Left colon (tissue), 2 donors: ENCODE results near the gene ADAM23. TPM values are rescaled to one million over a fixed set of nuclear protein-coding genes. Genes with fewer than 3 reads are reported as not detected.
A peak's percentile ranks its signal among the peaks of the same experiment; 100 is the strongest.
"Not testable (repeated sequence)": the region's sequence is repeated elsewhere in the genome, so short reads cannot be mapped to it uniquely, and the experiment has no call there.

Experiments used
- ATAC-seq: fragments of 200-7000 bp; cut with Tn5 transposase; one replicate; pipeline ENCODE4 v1.9.1; 2020; ENCODE audit warnings: mild to moderate bottlenecking, moderate library complexity
- DNase-seq, 2 donors: peaks; one replicate each; pipeline ENCODE4 v3.0.0-alpha.2; 2020
- intact Hi-C, 2 donors: fragments of 100-400 bp; cut with DNase I in 1 of 2; cut with micrococcal nuclease in 1 of 2; formaldehyde crosslinking; loops; one replicate each; pipeline versions ENCODE4 v1.11.2 to v1.14.0; 2022; cut with DNase I, micrococcal nuclease
- long read RNA-seq: library from polyadenylated mRNA; unstranded; transcript quantifications from one replicate; pipeline ENCODE4 v2.0.0, GENCODE V29; 2021
- total RNA-seq, 2 donors: library from RNA; stranded (reverse); fragmentation: NEBNext Ultra II Directional; extraction: Animal tissue kit (Norgen Biotek cat#: 25700); gene quantifications; one replicate each; pipeline ENCODE4 v1.2.1, GENCODE V29; 2021
- donor health status: DM: no; HTN: no; CAD: no.
- donor health status: DM: yes; HTN: yes; CAD: no.

The ADAM23 gene, protein sequence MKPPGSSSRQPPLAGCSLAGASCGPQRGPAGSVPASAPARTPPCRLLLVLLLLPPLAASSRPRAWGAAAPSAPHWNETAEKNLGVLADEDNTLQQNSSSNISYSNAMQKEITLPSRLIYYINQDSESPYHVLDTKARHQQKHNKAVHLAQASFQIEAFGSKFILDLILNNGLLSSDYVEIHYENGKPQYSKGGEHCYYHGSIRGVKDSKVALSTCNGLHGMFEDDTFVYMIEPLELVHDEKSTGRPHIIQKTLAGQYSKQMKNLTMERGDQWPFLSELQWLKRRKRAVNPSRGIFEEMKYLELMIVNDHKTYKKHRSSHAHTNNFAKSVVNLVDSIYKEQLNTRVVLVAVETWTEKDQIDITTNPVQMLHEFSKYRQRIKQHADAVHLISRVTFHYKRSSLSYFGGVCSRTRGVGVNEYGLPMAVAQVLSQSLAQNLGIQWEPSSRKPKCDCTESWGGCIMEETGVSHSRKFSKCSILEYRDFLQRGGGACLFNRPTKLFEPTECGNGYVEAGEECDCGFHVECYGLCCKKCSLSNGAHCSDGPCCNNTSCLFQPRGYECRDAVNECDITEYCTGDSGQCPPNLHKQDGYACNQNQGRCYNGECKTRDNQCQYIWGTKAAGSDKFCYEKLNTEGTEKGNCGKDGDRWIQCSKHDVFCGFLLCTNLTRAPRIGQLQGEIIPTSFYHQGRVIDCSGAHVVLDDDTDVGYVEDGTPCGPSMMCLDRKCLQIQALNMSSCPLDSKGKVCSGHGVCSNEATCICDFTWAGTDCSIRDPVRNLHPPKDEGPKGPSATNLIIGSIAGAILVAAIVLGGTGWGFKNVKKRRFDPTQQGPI
- 1 to 10 TPM in 1 of 2 donors, under 1 TPM in 1; 0.79 to 1.8 TPM for total RNA-seq
- long read RNA-seq, result 0 reads

- ATAC-seq (no peak), DNase-seq (peak in 1 of 2 donors; percentile 15)
- intact Hi-C loops, result no loop called here
Observed at GRCh38 chr2:206442833-206443734, at the start of gene ADAM23. TSS of gene ADAM23 (plus strand) at chr2:206443532. CDS start at chr2:206443867, 335 bp downstream.

DNA sequence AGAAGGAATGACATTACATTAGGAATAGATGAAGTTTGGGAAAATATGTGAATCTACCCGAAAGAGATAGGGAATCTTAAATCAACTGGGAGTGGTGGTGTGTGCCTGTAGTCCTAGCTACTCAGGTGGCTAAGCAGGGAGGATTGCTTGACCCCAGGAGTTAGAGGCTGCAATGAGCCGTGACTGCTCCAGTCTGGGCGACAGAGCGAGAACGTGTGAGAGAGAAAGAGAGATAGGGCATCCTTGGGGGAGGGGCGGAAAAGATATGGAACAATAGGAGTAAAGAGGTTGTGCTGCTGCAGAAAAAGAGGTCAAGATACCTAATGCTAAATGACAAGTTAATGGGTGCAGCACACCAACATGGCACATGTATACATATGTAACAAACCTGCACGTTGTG is 47.1 kb upstream of the ADAM23 start:
- ATAC-seq, result no peak
- intact Hi-C loops, result no loop called here
- no peak for DNase-seq

GRCh38 chr2:206402956-206403569 is 40.3 kb upstream of the ADAM23 start:
- intact Hi-C loops, DNase-seq, ATAC-seq: not testable (repeated sequence)

- ATAC-seq (no peak), DNase-seq (no peak)
- intact Hi-C loops, result no loop called here
Observed at GRCh38 chr2:206408323-206409320, 34.7 kb upstream of the ADAM23 start.

- ATAC-seq, result no peak
- DNase-seq, result no peak
- intact Hi-C loops, result no loop called here
Observed at GRCh38 chr2:206410714-206411113, 32.6 kb upstream of the ADAM23 start.

DNA sequence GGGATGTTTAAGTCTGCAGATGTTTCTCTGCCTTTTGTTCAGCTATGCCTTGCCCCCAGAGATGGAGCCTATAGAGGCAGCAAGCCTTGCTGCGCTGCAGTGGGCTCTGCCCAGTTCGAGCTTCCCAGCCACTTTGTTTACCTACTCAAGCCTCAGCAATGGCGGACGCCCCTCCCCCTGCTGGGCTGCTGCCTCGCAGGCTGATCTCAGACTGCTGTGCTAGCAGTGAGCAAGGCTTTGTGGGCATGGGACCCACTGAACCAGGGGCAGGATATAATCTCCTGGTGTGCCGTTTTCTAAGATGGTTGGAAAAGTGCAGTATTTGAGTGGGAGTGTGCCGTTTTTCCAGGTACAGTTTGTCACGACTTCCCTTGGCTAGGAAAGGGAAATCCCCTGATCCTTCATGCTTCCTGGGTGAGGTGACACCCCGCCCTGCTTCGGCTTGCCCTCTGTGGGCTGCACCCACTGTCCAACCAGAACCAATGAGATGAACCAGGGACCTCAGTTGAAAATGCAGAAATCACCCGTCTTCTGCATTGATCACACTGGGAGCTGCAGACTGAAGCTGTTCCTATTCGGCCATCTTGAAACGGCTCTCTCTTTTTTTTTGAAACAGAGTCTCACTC is 27.6 kb upstream of the ADAM23 start:
- ATAC-seq (no peak), DNase-seq (no peak)
- intact Hi-C loops, result no loop called here

DNA sequence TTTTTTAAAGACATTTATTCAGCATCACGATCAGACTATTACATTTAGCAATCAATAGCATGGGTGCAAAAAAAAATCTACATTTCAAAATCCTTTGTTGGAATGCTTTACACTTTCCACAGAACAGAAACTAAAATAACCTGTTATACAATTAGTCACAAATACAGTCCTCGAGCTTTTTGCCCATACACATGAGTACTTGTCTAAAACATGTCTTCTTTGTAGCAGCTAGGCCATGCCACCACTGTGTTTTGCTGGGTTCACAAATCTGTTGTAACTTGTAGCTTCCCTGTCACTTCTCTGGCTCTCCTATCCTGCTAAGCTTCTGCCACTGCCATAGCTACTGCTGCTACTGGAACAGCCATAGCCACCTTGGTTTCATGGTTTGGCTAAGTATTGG is 24.4 kb upstream of the ADAM23 start:
- ATAC-seq (no peak), DNase-seq (no peak)
- intact Hi-C loops, result no loop called here

- DNase-seq (no peak), ATAC-seq (no peak)
- intact Hi-C loops, result no loop called here
Observed at GRCh38 chr2:206420721-206421120, 22.6 kb upstream of the ADAM23 start.

- no peak for DNase-seq
- intact Hi-C loops, result no loop called here
- ATAC-seq, result no peak
Observed at GRCh38 chr2:206422493-206422892, 20.8 kb upstream of the ADAM23 start.

DNA sequence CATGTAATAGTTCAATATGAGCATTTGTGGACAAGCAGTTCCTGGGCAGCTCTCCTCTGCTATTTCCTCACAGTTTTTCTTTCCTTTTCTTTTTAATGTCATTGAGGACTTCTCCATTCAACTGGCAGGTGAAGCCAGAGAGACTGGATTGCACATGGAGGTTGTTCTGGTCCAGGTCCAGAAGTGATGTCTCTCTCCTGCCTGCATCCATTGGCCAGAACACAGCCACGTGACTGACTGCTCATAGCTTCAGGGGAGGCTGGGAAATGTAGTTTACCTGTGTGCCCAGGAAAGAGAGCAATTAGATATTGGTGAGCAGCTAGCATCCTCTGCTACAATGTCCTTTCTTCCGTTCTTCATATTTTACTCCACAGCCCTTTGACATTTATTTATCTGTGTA is 20.2 kb upstream of the ADAM23 start:
- intact Hi-C loops, result no loop called here
- no peak for DNase-seq
- no peak for ATAC-seq

DNA sequence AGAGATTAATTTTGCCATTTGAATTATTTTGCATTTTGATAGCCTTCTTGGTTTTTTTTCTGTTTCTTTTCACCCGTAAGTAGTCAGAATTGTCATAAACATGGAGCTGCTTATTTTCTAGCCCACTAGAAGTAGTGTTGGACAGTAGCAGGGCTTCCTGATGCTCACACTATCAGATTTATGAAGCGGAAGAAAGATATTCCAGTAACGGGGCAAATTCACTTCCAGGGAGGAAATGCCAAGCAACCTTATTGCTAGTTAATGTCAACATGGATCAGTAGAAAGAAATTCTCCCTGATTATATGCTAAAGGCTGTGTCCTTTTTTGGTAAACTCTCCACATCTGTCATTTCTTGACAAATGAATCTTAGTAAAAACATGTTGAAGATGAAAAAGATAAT is 19.2 kb upstream of the ADAM23 start:
- ATAC-seq, result no peak
- intact Hi-C loops, result no loop called here
- DNase-seq, result no peak

GRCh38 chr2:206428783-206429182 is 14.5 kb upstream of the ADAM23 start:
- intact Hi-C loops, result no loop called here
- no peak for ATAC-seq

GRCh38 chr2:206430452-206430851 is 12.9 kb upstream of the ADAM23 start:
- ATAC-seq (no peak), DNase-seq (no peak)
- intact Hi-C loops, result no loop called here

More at GRCh38 chr2:206428783-206429182, 14.5 kb upstream of the ADAM23 start:
- DNase-seq, result no peak

DNA sequence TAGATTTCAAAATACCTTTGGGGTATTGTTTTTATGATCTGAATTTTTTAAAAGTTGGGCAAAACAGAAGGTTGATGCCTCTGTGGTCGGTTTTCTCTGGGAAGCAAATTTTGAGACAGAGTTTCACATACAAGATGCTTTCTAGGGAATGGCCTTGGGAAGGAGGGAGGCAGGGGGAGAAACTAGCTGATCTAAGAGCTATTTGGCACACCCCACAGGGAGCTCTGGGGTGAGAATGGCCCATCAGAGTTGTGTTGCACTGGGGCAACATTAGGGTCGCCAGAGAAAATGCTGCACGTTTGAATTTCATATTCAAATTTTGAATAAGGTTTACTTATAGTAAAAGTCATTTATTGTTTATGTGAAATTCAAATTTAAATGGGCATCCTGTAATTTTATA is 11.9 kb upstream of the ADAM23 start:
- intact Hi-C loops, result no loop called here
- ATAC-seq (no peak), DNase-seq (no peak)

- intact Hi-C loops, result no loop called here
- DNase-seq (no peak), ATAC-seq (no peak)
Observed at GRCh38 chr2:206432193-206433082, 10.9 kb upstream of the ADAM23 start.

DNA sequence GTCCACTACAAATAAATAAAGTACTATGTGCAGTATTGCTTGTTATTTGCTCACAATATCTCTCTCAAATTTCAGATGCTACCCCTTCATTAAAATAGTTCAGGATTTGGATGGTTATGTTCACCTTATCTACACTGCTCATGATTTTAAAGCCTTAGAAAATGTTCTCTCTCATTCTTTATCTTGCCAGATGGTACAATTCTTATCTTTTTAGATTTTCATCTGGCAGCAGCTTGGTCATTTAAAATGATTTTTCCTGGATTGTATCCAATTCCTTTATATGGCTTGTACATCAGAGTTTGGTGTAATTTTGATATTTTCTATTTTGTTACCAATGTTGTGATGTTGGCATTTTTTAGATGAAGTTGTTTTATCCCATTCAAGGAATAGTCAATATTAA is 10.1 kb upstream of the ADAM23 start:
- intact Hi-C loops, result no loop called here
- ATAC-seq, result no peak
- no peak for DNase-seq
